NCI-H2107 treated with DMSO at 0.1 percent for 48 hours (cell line): ENCODE measurements around the gene PIEZO1.
"Not testable (repeated sequence)": the region's sequence is repeated elsewhere in the genome, so short reads cannot be mapped to it uniquely, and the experiment has no call there.

Experiments
- DNase-seq: peaks from one replicate; lab custom pipeline; 2025; ENCODE audit not compliant: unreplicated experiment; lab: John Stamatoyannopoulos, UW

Gene PIEZO1, protein sequence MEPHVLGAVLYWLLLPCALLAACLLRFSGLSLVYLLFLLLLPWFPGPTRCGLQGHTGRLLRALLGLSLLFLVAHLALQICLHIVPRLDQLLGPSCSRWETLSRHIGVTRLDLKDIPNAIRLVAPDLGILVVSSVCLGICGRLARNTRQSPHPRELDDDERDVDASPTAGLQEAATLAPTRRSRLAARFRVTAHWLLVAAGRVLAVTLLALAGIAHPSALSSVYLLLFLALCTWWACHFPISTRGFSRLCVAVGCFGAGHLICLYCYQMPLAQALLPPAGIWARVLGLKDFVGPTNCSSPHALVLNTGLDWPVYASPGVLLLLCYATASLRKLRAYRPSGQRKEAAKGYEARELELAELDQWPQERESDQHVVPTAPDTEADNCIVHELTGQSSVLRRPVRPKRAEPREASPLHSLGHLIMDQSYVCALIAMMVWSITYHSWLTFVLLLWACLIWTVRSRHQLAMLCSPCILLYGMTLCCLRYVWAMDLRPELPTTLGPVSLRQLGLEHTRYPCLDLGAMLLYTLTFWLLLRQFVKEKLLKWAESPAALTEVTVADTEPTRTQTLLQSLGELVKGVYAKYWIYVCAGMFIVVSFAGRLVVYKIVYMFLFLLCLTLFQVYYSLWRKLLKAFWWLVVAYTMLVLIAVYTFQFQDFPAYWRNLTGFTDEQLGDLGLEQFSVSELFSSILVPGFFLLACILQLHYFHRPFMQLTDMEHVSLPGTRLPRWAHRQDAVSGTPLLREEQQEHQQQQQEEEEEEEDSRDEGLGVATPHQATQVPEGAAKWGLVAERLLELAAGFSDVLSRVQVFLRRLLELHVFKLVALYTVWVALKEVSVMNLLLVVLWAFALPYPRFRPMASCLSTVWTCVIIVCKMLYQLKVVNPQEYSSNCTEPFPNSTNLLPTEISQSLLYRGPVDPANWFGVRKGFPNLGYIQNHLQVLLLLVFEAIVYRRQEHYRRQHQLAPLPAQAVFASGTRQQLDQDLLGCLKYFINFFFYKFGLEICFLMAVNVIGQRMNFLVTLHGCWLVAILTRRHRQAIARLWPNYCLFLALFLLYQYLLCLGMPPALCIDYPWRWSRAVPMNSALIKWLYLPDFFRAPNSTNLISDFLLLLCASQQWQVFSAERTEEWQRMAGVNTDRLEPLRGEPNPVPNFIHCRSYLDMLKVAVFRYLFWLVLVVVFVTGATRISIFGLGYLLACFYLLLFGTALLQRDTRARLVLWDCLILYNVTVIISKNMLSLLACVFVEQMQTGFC (N-terminal part only)

GRCh38 chr16:88785106-88785924, at the start of gene PIEZO1:
Gene PIEZO1, minus strand, starts transcription at chr16:88785220. Its CDS starts 256 bp downstream, at chr16:88784964.
- DNase-seq = no peak

DNA sequence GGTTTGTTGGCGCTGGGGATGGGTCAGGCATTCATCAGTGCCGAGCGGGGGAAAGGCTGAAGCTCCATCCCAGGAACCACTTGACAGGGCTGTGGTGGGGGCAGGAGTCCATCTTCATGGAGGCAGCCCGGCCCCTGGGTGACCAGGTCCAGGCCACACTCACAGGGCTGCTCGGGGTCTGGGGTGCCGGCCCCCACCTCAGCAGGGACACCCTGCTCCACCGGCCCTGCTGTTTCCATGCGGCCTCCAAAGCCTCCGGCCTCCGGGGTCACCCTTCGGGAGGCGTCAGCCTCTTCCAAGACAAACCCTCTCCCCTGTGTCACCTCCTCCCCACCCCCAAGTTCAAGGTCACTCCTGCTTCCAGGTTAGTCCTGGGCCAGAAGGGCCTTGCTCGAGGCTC, 49.6 kb upstream of the PIEZO1 start:
- DNase-seq = no peak

DNA sequence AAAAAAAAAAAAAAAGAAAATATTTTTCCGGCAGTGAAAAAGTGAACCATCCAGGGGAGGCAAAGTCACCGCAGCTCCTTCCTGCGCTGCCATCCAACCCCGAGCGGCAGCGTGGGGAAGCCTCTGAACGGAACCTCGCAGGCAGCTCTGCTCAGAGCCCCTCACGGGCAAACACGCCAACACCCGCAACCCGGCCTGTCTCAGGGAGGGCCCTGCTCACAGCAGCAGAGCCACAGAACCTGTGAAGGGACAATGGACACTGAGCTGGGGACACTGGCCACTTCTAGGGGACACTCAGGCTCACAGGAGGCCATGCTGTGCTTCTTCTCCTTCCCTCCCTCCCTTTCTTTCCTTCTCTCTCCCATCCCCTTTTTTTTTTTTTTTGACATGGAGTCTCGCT, 48.1 kb upstream of the PIEZO1 start:
- no peak for DNase-seq

- no peak for DNase-seq
These were observed 46.8 kb upstream of the PIEZO1 start for GRCh38 chr16:88831838-88832237.

DNA sequence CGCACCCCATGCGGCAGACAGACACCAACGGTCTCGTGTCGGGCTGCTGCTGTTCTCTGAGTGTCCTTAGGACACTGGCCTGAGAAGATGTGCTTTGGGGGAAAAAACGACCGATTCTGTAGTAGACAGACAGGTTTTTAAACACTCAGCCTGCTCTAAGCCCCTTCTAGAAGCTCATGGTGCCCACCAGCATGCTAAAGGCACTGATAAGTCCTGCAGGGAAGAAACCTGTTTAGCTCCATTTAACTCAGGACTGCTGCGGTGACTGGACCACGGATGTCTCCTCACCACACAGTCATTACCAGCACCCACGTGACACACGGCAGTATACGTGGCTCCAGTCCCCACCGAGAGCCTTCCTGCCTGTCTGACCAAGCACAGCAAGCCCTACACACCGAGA, 45.8 kb upstream of the PIEZO1 start:
- no peak for DNase-seq

DNA sequence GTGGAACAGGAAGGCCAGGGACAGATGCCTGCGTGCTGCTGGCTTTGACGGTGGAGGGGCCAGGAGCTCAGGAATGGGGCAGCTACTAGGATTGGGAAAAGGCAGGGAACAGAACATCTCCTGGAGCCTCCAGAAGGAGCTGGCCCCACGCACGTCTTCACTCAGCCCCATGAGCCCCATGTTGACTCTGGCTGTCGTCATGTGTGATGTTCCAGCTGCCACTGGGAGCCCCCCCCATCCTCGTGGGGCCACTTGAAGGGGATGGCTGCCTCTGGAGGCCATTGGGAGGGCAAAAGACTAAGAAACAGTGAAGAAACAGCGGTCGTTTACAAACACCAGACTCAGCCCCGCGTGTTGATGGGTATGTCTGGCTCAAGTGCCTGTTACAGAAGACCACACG, 45.2 kb upstream of the PIEZO1 start:
- no peak for DNase-seq

DNA sequence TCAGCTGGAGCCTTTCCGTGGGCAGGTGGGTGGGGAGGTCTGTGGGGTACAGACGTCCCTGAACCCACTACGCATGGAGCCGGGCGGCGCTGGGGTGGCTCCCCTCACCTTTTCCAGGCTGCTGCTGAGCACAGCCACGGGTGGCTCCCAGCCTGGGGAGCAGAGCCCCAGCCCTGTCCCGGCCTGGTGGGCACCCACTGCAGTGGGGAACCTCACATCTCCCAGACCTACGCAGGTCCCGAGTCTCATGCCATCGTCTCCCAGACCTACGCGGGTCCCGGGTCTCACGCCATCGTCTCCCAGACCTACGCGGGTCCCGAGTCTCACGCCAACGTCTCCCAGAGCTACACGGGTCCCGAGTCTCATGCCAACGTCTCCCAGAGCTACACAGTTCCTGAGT, 43.7 kb upstream of the PIEZO1 start:
- no peak for DNase-seq

- no peak for DNase-seq
These were observed 42.7 kb upstream of the PIEZO1 start for GRCh38 chr16:88827727-88828126.

- DNase-seq = no peak
These were observed 41.2 kb upstream of the PIEZO1 start for GRCh38 chr16:88826070-88826840.

- no peak for DNase-seq
These were observed 40.1 kb upstream of the PIEZO1 start for GRCh38 chr16:88825146-88825545.

DNA sequence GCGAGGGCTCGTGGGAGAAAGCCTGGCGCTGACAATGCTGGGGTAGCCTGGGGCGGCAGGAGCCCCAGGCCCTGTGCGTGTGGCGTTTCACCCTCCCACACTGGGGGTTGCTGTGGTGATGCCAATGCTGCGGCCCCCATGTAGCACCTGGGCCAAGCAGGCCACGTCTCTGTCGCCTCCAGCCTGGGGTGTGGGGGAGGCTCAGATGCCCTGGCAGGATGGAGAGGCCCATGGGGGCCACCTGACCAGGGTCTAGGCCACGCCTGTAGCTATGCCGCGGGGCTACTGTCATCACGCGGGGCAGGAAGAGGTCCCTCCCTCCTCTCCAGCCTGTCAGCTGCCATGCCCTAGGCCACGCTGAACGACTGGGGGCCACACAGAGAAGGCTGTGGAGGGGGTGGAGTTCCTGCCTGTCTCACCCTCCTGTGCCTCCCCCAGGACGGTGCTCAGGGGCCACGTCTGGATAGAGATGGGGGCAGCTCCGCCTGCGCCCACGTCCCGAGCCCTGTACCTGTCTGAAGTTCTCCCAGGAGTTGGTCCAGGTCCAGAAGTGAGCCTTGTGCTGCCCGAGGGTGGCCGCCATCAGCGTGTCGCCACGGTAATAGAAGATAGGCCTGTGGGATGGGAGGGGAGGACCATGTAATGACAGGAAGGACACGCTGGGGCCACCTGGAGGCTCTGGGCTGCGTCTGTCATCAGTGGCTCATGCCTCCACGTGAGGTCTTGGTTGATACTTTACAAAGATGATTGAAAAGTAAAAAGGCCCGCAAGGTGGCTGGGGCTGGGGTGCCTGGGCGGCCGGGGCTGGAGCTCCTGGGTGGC, 39.4 kb upstream of the PIEZO1 start:
- no peak for DNase-seq

GRCh38 chr16:88823646-88824045, 38.6 kb upstream of the PIEZO1 start:
- not testable (repeated sequence) for DNase-seq

DNA sequence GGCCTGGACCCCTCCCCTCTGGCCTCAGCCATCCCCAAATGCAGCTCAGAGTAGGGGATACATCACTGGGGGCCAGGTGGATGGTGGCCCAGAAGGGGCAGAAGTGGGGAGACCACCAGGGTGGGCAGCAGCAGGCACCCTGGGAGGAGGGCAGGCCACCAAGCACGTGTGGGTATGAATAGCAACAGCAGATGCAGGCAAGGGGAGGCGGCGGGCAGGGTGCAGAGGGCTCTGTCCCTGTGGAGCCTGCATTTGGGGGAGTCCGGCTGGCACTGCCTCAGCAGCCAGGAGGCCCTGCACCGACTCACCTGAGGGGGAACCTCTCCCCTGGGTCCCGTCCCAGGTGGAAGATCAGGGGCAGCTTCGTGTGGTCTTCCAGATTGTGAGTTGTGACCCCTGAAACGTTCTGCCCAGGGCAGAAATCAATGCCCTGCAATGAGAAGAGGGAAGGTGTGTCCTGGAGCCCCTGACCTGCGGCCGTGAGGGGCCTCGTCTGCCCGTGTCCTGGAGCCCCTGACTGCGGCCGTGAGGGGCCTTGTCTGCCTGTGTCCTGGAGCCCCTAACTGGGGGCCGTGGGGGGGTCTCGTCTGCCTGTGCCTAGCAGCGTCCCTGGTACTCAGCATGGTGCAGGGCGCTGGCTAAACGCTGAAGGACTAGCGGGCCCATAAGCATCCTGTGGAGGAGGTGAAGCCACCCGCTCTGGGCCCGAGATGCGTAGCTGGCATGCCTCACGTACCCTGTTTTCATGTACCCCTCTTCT, 37.4 kb upstream of the PIEZO1 start:
- DNase-seq = no peak

DNA sequence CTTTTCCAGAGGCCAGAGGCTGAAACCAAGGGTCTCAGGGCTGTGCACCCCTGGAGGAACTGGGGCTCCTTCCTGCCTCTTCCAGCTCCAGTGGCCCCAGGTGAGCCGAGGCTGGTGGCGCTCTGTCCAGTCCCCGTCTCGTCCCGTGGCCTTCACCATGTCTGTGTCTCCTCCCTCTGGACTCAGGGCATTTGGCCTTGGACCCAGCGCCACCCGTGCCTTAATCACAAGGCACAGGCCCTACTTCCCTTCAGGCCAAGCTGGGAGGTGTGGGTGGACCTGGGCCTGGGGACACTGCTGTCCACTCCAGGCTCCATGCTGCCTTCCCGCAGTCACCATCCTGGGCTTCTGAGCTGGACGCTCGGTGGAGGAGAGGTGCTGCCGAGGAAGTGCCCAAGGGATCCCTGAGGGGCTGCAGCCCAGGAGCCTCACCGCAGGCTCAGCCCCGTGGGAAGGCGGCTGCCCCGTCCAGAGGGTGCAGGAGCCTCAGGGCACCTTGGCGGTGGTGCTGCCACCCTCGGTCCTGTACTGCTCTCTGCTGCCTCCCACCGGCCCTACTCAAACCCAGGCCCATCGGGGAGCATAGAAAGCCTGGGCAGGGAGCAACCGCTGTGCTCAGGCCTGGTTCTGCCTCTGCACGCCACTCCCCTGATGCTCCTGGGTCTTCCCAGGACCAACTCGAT, 36.3 kb upstream of the PIEZO1 start:
- DNase-seq = no peak

- no peak for DNase-seq
These were observed 35.5 kb upstream of the PIEZO1 start for GRCh38 chr16:88820385-88821025.

GRCh38 chr16:88819126-88819525, 34.1 kb upstream of the PIEZO1 start:
- DNase-seq = no peak

GRCh38 chr16:88818575-88818874, 33.5 kb upstream of the PIEZO1 start:
- no peak for DNase-seq
